Mesendoderm (in vitro differentiated cells): ENCODE results near the gene EFCAB6.

Experiments used
- DNase-seq: peaks from one replicate; pipeline ENCODE4 v3.0.0; 2013
- H2AK5ac ChIP-seq: 2 replicates; pipeline ENCODE4 v1.6.1; 2013; ENCODE audit warnings: low read length, inconsistent platforms
- H2BK120ac ChIP-seq: 2 replicates; pipeline ENCODE4 v1.6.1; 2013; ENCODE audit warnings: low read depth, mild to moderate bottlenecking, low read length, moderate library complexity, mixed read lengths
- H2BK15ac ChIP-seq: replicated peaks from 2 replicates; pipeline ENCODE4 v1.6.1; 2013; ENCODE audit warnings: low read depth, mild to moderate bottlenecking, moderate library complexity
- H2BK5ac ChIP-seq: 2 replicates; pipeline ENCODE4 v1.6.1; 2013; ENCODE audit warnings: low read length, inconsistent platforms
- H3K18ac ChIP-seq: 2 replicates; pipeline ENCODE4 v1.6.1; 2013; ENCODE audit warnings: mild to moderate bottlenecking, low read length, mixed read lengths
- H3K23ac ChIP-seq: one replicate; pipeline ENCODE4 v1.6.1; 2013; ENCODE audit warnings: low read length
- H3K27ac ChIP-seq: 2 replicates; pipeline ENCODE4 v1.5.1; 2013; ENCODE audit warnings: low read depth, mild to moderate bottlenecking, inconsistent platforms, low read length, moderate library complexity
- H3K27me3 ChIP-seq: 2 replicates; pipeline ENCODE4 v1.6.1; 2013; ENCODE audit warnings: low read length, control low read depth, mild to moderate bottlenecking, inconsistent platforms; ENCODE audit not compliant: insufficient read depth, poor library complexity
- H3K36me3 ChIP-seq: 2 replicates; pipeline ENCODE4 v1.6.1; 2013; ENCODE audit warnings: low read length, inconsistent platforms; ENCODE audit not compliant: control insufficient read depth, insufficient read depth
- H3K4ac ChIP-seq: one replicate; pipeline ENCODE4 v1.6.1; 2013; ENCODE audit warnings: low read depth, mild to moderate bottlenecking, low read length, moderate library complexity
- H3K4me1 ChIP-seq: 2 replicates; pipeline ENCODE4 v1.6.1; 2013; ENCODE audit warnings: low read depth, low read length, inconsistent platforms; ENCODE audit not compliant: control insufficient read depth
- H3K4me2 ChIP-seq: 2 replicates; pipeline ENCODE4 v1.6.1; 2013; ENCODE audit warnings: low read length
- H3K4me3 ChIP-seq: 2 replicates; pipeline ENCODE4 v1.5.1; 2013; ENCODE audit warnings: mild to moderate bottlenecking, low read length
- H3K56ac ChIP-seq: one replicate; pipeline ENCODE4 v1.6.1; 2013; ENCODE audit warnings: low read length
- H3K79me1 ChIP-seq: 2 replicates; pipeline ENCODE4 v1.6.1; 2013; ENCODE audit warnings: low read length, inconsistent platforms
- H3K79me2 ChIP-seq: 2 replicates; pipeline ENCODE4 v1.6.1; 2013; ENCODE audit warnings: mild to moderate bottlenecking, low read length; ENCODE audit not compliant: control insufficient read depth, insufficient read depth
- H3K9ac ChIP-seq: 2 replicates; pipeline ENCODE4 v1.6.1; 2013; ENCODE audit warnings: low read length, inconsistent platforms
- H4K5ac ChIP-seq: one replicate; pipeline ENCODE4 v1.6.1; 2013; ENCODE audit warnings: low read length
- H4K8ac ChIP-seq: one replicate; pipeline ENCODE4 v1.6.1; 2013; ENCODE audit warnings: low read depth, mild to moderate bottlenecking, control low read depth, low read length, moderate library complexity
- WGBS: extraction: QIAGEN DNeasy Blood & Tissue Kit; methylation state at CpG from one replicate; pipeline ENCODE4 v1.1.7; 2013; ENCODE audit warnings: low lambda C conversion rate, missing lambda C conversion rate; ENCODE audit not compliant: insufficient coverage; ENCODE audit errors: extremely low coverage; 5-methylcytosine and 5-hydroxymethylcytosine counted together

Gene EFCAB6

DNA sequence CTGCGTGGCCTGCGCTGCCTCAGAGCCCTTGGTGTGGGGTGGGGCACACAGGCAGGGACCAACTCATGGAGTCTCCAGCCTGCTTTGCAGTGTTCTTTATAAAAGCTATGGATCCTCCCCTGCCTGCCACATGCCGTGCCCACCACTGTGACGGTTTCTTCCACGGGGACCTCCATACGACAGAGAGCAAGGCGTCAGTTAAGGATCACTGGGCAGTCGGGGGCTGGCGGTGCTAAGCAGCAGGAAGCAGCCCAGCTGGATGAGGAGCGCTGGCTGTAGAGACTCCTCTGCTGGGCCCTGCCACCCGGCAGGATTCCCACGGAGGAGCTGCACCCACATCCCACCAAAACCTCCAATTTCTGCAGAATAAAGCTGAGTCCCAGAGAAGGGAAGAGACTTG, 23.1 kb upstream of the EFCAB6 start:
- no peaks in the 10 kb centered on the region for H3K79me1 ChIP-seq
- no peak overlapping the region for H3K56ac ChIP-seq
- H3K79me2 ChIP-seq, result no peaks in the 10 kb centered on the region
- H4K8ac ChIP-seq, result no peak overlapping the region
- H3K23ac ChIP-seq, result no peak overlapping the region
- DNase-seq, result no peak
- no peak overlapping the region for H3K18ac ChIP-seq
- no peak overlapping the region for H2BK120ac ChIP-seq
- no peak overlapping the region for H4K5ac ChIP-seq
- H2BK5ac ChIP-seq, result no peak overlapping the region
- H3K27me3 ChIP-seq, result no peaks in the 10 kb centered on the region
- no peak overlapping the region for H3K4me2 ChIP-seq
- no peak overlapping the region for H2BK15ac ChIP-seq
- no peak overlapping the region for H2AK5ac ChIP-seq
- H3K9ac ChIP-seq, result no peak overlapping the region
- H3K36me3 ChIP-seq, result no peaks in the 10 kb centered on the region
- no peak overlapping the region for H3K4me3 ChIP-seq
- no peak overlapping the region for H3K27ac ChIP-seq
- no peaks in the 10 kb centered on the region for H3K4me1 ChIP-seq
- H3K4ac ChIP-seq, result no peak overlapping the region
- no CpG with 5 or more reads among the region's 12 CpGs for WGBS

GRCh38 chr22:43833286-43834240, 21.5 kb upstream of the EFCAB6 start:
- no peak overlapping the region for H2BK15ac ChIP-seq
- no peak overlapping the region for H4K5ac ChIP-seq
- H3K4me2 ChIP-seq, result no peak overlapping the region
- no peaks in the 10 kb centered on the region for H3K79me2 ChIP-seq
- no peak for DNase-seq
- H3K27ac ChIP-seq, result no peak overlapping the region
- H3K18ac ChIP-seq, result no peak overlapping the region
- no peak overlapping the region for H3K4me3 ChIP-seq
- H2BK120ac ChIP-seq, result no peak overlapping the region
- H3K27me3 ChIP-seq, result no peaks in the 10 kb centered on the region
- H4K8ac ChIP-seq, result no peak overlapping the region
- H3K36me3 ChIP-seq, result no peaks in the 10 kb centered on the region
- H3K56ac ChIP-seq, result no peak overlapping the region
- no peaks in the 10 kb centered on the region for H3K79me1 ChIP-seq
- WGBS, result no CpG with 5 or more reads among the region's 36 CpGs
- no peaks in the 10 kb centered on the region for H3K4me1 ChIP-seq
- H3K23ac ChIP-seq, result no peak overlapping the region
- no peak overlapping the region for H3K9ac ChIP-seq
- H2AK5ac ChIP-seq, result no peak overlapping the region
- H2BK5ac ChIP-seq, result no peak overlapping the region
- H3K4ac ChIP-seq, result no peak overlapping the region

GRCh38 chr22:43832393-43833265, 20.5 kb upstream of the EFCAB6 start:
- H2BK15ac ChIP-seq, result no peak overlapping the region
- no peaks in the 10 kb centered on the region for H3K4me1 ChIP-seq
- no peaks in the 10 kb centered on the region for H3K27me3 ChIP-seq
- H2BK120ac ChIP-seq, result no peak overlapping the region
- H3K4me3 ChIP-seq, result no peak overlapping the region
- no peak overlapping the region for H3K56ac ChIP-seq
- no peak overlapping the region for H3K4ac ChIP-seq
- WGBS, result no CpG with 5 or more reads among the region's 18 CpGs
- H3K18ac ChIP-seq, result no peak overlapping the region
- no peak for DNase-seq
- H3K23ac ChIP-seq, result no peak overlapping the region
- H3K9ac ChIP-seq, result no peak overlapping the region
- no peaks in the 10 kb centered on the region for H3K79me1 ChIP-seq
- no peak overlapping the region for H4K8ac ChIP-seq
- H3K4me2 ChIP-seq, result no peak overlapping the region
- no peak overlapping the region for H3K27ac ChIP-seq
- H3K79me2 ChIP-seq, result no peaks in the 10 kb centered on the region
- H2AK5ac ChIP-seq, result no peak overlapping the region
- no peak overlapping the region for H2BK5ac ChIP-seq
- H4K5ac ChIP-seq, result no peak overlapping the region
- no peaks in the 10 kb centered on the region for H3K36me3 ChIP-seq

GRCh38 chr22:43831561-43832392, 19.7 kb upstream of the EFCAB6 start:
- WGBS, result no CpG with 5 or more reads among the region's 33 CpGs

GRCh38 chr22:43830931-43831560, 18.9 kb upstream of the EFCAB6 start:
- Histone ChIP-seq H4K5ac (no peak overlapping the region), H3K79me1 (no peaks in the 10 kb centered on the region), H2BK120ac (no peak overlapping the region), H3K27ac (no peak overlapping the region), H3K23ac (no peak overlapping the region), H3K4me2 (no peak overlapping the region), H3K4me3 (no peak overlapping the region), H2AK5ac (no peak overlapping the region), H3K18ac (no peak overlapping the region), H2BK15ac (no peak overlapping the region), H3K9ac (no peak overlapping the region), H3K4me1 (no peaks in the 10 kb centered on the region), H4K8ac (no peak overlapping the region), H3K56ac (no peak overlapping the region), H3K4ac (no peak overlapping the region), H2BK5ac (no peak overlapping the region), H3K79me2 (no peaks in the 10 kb centered on the region), H3K36me3 (no peaks in the 10 kb centered on the region), H3K27me3 (no peaks in the 10 kb centered on the region)
- WGBS, result no CpG with 5 or more reads among the region's 12 CpGs
- DNase-seq, result no peak

More at GRCh38 chr22:43831561-43832392, 19.7 kb upstream of the EFCAB6 start:
- H2BK5ac ChIP-seq, result no peak overlapping the region
- H2BK15ac ChIP-seq, result no peak overlapping the region
- no peak overlapping the region for H3K4me3 ChIP-seq
- no peak overlapping the region for H4K8ac ChIP-seq
- no peaks in the 10 kb centered on the region for H3K27me3 ChIP-seq
- no peaks in the 10 kb centered on the region for H3K36me3 ChIP-seq
- H3K79me2 ChIP-seq, result no peaks in the 10 kb centered on the region
- no peak overlapping the region for H3K56ac ChIP-seq
- H2BK120ac ChIP-seq, result no peak overlapping the region
- no peak overlapping the region for H3K23ac ChIP-seq
- no peaks in the 10 kb centered on the region for H3K4me1 ChIP-seq
- no peak overlapping the region for H4K5ac ChIP-seq
- H2AK5ac ChIP-seq, result no peak overlapping the region
- H3K4ac ChIP-seq, result no peak overlapping the region
- no peak for DNase-seq
- no peaks in the 10 kb centered on the region for H3K79me1 ChIP-seq
- H3K18ac ChIP-seq, result no peak overlapping the region
- no peak overlapping the region for H3K9ac ChIP-seq
- H3K27ac ChIP-seq, result no peak overlapping the region
- H3K4me2 ChIP-seq, result no peak overlapping the region
